HG03097 (cell line): Measurements from ENCODE around the gene WASHC2C.
"Not testable (repeated sequence)": the region's sequence is repeated elsewhere in the genome, so short reads cannot be mapped to it uniquely, and the experiment has no call there.

Source experiments
- ATAC-seq: cut with Tn5 transposase; IDR thresholded peaks from one replicate; pipeline ENCODE4 v1.9.1; 2021; ENCODE audit not compliant: unreplicated experiment, low FRiP score

WASHC2C gene

GRCh38 chr10:45768334-45768733 is 41.3 kb downstream of the WASHC2C start:
- not testable (repeated sequence) for ATAC-seq

DNA sequence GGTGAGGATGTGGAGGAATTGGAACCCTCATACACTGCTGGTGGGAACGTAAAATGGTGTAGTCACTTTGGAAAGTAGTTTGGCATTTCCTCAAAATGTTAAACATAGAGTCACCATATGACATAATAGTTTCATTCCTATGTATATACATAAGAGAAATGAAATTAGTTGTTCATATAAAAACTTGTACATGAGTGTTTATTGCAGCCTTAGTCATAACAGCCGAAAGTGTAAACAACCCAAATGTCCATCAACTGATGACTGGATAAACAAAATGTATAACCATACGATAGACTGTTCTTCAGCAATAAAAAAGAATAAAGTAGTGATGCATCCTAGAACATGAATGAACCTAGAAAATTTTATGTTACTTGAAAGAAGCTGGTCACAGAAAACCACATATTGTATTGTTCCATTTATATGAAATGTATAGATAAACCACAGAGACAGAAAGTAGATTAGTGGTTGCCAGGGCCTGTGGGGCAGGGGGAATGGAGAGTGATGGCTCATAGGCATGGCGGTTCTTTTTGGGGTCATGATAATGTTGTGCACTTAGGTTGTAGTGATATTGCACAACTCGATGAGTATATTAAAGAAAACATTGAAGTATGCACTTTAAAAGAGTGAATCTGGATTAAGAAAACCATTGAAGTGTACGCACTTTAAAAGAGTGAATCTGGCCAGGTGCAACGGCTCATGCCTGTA is 44.8 kb downstream of the WASHC2C start:
- ATAC-seq, result not testable (repeated sequence)

- not testable (repeated sequence) for ATAC-seq
Measured at GRCh38 chr10:45786217-45786616, 59.2 kb downstream of the WASHC2C start.

- not testable (repeated sequence) for ATAC-seq
Measured at GRCh38 chr10:45787212-45787741, 60.2 kb downstream of the WASHC2C start.

GRCh38 chr10:45789991-45790390 is 62.9 kb downstream of the WASHC2C start:
- not testable (repeated sequence) for ATAC-seq

GRCh38 chr10:45790694-45791426 is 63.8 kb downstream of the WASHC2C start:
- ATAC-seq, result not testable (repeated sequence)

DNA sequence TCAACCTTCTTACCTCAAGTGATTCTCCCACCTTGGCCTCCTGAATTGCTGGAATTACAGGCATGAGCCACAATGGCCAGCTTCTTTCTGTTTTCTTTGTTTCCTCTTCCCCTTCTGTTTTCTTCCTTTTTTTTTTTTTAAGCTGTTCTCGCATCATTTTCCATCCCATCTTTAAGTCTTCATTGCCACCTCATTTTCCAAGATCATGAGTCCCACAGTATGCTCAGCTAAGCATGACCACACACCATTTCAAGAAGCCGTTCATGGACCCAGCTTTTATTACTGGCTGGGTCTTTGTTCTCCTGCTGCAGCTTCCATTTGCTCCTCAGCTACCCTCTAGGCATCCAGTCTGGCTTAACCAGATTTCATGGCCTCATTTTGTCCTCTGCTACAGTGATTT is 67.7 kb downstream of the WASHC2C start:
- not testable (repeated sequence) for ATAC-seq

GRCh38 chr10:45803060-45804010 is 76.3 kb downstream of the WASHC2C start:
- not testable (repeated sequence) for ATAC-seq

GRCh38 chr10:45804996-45805395 is 77.9 kb downstream of the WASHC2C start:
- ATAC-seq, result not testable (repeated sequence)

GRCh38 chr10:45809837-45810236 is 82.8 kb downstream of the WASHC2C start:
- ATAC-seq, result no peak

- ATAC-seq, result no peak
Measured at GRCh38 chr10:45811075-45811474, 84.0 kb downstream of the WASHC2C start.

DNA sequence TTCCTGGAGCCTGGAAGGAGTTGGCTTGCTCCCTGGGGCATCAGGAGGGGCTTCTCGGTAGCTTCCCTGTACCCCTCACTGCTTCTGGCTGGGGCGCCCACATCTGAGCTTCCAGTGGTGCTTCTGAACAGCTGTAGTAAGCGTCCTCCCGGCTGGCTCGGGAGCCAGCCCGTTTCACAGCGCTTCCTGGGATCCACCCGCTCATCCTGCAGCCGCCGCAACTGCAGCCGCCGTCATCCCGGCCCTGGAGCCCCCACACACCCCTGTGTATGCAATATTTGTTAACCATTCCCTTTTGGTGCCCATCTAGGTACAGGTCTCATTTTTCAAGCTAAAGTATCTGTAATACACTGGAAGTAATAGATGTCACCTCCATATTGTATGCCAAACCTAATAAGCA is 85.9 kb downstream of the WASHC2C start:
- not testable (repeated sequence) for ATAC-seq

DNA sequence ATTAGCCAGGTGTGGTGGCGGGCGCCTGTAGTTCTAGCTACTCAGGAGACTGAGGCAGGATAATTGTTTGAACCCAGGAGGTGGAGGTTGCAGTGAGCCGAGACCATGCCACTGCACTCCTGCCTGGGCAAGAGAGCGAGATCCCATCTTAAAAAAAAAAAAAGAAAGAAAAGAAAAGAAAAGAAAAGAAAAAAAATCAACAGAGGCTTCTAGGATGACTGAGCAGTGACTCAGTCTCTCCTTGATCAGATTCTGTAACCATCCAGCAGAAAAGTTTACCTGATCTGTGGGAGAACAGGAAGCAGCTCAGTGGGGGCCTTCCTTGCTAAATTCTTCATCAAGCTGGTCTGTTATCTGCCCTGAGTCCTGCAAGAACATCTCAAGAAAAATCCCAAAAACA is 87.1 kb downstream of the WASHC2C start:
- ATAC-seq, result not testable (repeated sequence)

- no peak for ATAC-seq
Measured at GRCh38 chr10:45817130-45817859, 90.2 kb downstream of the WASHC2C start.

DNA sequence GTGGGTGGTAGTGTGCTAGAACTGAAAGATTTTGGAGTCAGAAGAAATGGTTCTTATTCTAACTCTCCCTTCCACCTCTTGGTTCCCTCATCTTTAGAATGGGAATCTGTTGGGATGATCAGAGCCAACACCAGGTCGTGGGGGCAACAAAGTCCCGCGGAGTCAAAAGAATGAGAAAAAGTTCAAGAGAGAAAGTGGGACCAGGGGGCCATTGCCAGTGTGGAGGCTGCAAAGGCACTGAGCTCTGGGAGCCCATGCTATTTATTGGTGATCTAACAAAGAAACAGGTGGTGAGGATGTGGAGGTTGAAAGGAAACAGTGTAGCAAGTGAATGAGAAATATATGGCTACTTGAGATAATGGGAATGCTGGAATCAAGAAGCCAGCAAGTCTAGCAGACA is 90.8 kb downstream of the WASHC2C start:
- ATAC-seq, result no peak

DNA sequence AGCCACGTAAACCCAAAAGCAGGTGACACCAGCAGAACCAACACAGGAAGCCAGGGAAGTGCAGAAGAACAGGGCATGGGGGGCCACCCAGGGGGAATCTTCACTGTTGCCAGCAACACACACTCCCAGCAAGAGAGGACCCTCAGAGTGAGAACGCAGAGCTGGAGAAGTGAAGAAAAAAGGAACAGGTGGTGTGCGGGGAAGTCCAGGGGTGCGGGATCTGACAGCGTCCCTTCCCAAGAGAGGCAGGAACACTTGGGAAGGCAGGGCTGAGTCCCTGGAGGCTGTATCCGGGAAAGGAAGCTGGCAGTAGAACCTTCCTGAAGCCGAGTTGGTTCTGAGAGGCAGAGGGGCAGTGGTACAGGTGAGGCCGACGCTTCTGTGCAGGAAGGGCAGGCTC is 92.5 kb downstream of the WASHC2C start:
- ATAC-seq, result no peak

DNA sequence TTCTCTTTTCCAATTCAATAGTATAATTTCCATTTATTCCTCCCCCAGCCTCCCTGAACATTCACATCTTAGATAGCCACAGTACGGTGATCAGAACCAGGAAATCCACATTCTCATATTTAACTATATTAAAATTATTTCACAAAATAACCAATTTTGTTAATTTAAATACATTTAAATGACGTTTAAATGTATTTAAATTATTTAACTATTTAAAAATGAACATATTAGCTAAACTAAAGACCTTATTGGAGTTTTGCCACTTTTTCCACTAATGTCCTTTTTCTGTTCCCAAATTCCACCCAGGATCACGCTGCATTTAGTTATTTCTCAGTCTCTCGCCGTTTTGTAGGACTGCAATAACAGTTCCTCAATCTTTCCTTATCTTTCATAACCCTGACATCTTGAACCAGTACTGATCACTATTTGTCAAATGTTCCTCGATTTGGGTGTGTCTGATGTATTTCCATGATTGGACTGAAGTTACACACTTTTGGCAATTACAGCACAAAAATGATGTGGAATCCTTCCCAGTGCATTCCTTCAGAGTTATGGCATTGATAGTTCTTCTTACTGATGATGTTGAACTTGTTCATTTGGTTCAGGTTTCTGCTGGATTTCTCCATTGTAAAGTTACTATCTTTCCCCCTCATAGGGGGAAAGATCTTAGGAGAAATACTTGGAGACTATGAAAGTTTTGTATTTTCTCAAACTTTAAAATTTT is 93.2 kb downstream of the WASHC2C start:
- not testable (repeated sequence) for ATAC-seq

DNA sequence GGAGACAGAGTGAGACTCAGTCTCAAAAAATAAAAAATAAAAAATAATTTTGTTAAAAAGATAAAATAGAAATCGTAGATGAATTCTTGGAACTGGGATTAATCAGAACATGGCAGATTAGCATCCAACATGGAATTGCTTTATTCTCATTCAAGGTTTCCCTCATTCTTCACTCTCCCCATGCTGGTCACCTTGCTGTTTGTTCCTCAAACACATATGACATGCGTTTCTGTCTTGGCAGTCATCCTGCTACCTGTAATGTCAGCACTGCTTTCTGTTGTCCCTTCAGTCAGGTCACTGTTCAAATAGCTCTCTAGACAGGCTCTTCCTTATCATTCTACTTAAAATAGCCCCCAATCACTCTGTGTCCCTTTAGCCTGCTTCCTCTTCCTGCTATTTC is 95.9 kb downstream of the WASHC2C start:
- ATAC-seq, result not testable (repeated sequence)
